HG03432 (cell line): ENCODE data around the gene OR52E2.

Experiments used
- ATAC-seq: cut with Tn5 transposase; IDR thresholded peaks from one replicate; pipeline ENCODE4 v1.9.1; 2021; ENCODE audit warnings: mild to moderate bottlenecking, moderate library complexity; ENCODE audit not compliant: unreplicated experiment

OR52E2 gene

GRCh38 chr11:5013012-5013411 is 46.4 kb downstream of the OR52E2 start:
- ATAC-seq = no peak

GRCh38 chr11:5011254-5011653 is 48.2 kb downstream of the OR52E2 start:
- no peak for ATAC-seq
